HFFc6 (cell line): ENCODE data around the gene SLC9A5. TPM values are rescaled to one million over a fixed set of nuclear protein-coding genes. Genes with fewer than 3 reads are reported as not detected.

Experiments
- DNase-seq: peaks from one replicate; pipeline ENCODE4 v3.0.0-alpha.2; 2018
- H3K27ac Mint-ChIP-seq: 2 replicates; pipeline ENCODE4 v1.8.0; 2020; ENCODE audit warnings: mild to moderate bottlenecking, mixed read lengths
- H3K27me3 Mint-ChIP-seq: 2 replicates; pipeline ENCODE4 v1.8.0; 2021; ENCODE audit warnings: mild to moderate bottlenecking, moderate library complexity, mixed read lengths; ENCODE audit not compliant: insufficient read depth
- H3K36me3 Mint-ChIP-seq: 2 replicates; pipeline ENCODE4 v1.8.0; 2021; ENCODE audit warnings: low read depth, mixed read lengths
- H3K4me1 Mint-ChIP-seq: 2 replicates; pipeline ENCODE4 v1.8.0; 2020; ENCODE audit warnings: low read depth, mixed read lengths
- H3K4me3 Mint-ChIP-seq: 2 replicates; pipeline ENCODE4 v1.8.0; 2020; ENCODE audit warnings: mild to moderate bottlenecking, moderate library complexity, mixed read lengths
- H3K9me3 Mint-ChIP-seq: 2 replicates; pipeline ENCODE4 v1.8.0; 2020; ENCODE audit warnings: mild to moderate bottlenecking, mixed read lengths
- CTCF ChIP-seq: fragments of 200-600 bp; sonication (generic); IDR thresholded peaks from 2 replicates; pipeline ENCODE4 v1.5.0; 2021; ENCODE audit warnings: antibody characterized with exemption, mild to moderate bottlenecking
- total RNA-seq, 6 experiments: library from RNA; stranded (reverse); fragmentation: NEBNext Ultra II Directional; extraction: Animal tissue kit (Norgen Biotek cat#: 25700); gene quantifications; 2 replicates in 1 of 6; 3 replicates in 5 of 6; pipeline ENCODE4 v1.2.3, GENCODE V29; 2021

Gene SLC9A5
- total RNA-seq, 6 experiments from 2014 or later: 3.3 to 4.2 (median 3.7) TPM

- peaks cover 27% of the 10 kb centered on the region for H3K4me1 Mint-ChIP-seq
- H3K27me3 Mint-ChIP-seq: no peaks in the 10 kb centered on the region
- H3K27ac Mint-ChIP-seq: peak overlapping the region; percentile 99
- H3K4me3 Mint-ChIP-seq: peak overlapping the region; percentile 86
- TF ChIP-seq CTCF: no peak
- no peaks in the 10 kb centered on the region for H3K9me3 Mint-ChIP-seq
- 0 out of 2 replicates have a peak, but pooled peaks cover under 1% of the 10 kb centered on the region for H3K36me3 Mint-ChIP-seq
- DNase-seq: peak; percentile 98
These were observed 28.7 kb downstream of the SLC9A5 start for GRCh38 chr16:67277294-67277998.

- no peaks in the 10 kb centered on the region for H3K9me3 Mint-ChIP-seq
- peak overlapping the region; percentile 86 for H3K4me3 Mint-ChIP-seq
- peaks cover 1% of the 10 kb centered on the region; the same call in 1 of the 2 replicates for H3K27me3 Mint-ChIP-seq
- H3K36me3 Mint-ChIP-seq: peaks cover 8% of the 10 kb centered on the region
- peak; percentile 75 for DNase-seq
- H3K27ac Mint-ChIP-seq: peak overlapping the region; percentile 99
- no peak for TF ChIP-seq CTCF
- peaks cover 33% of the 10 kb centered on the region for H3K4me1 Mint-ChIP-seq
These were observed 29.4 kb downstream of the SLC9A5 start for GRCh38 chr16:67277999-67278772.

- no peak for TF ChIP-seq CTCF
- no peak for DNase-seq
- Mint-ChIP-seq H3K27me3 (peaks cover 4% of the 10 kb centered on the region; the same call in 1 of the 2 replicates), H3K36me3 (peaks cover 13% of the 10 kb centered on the region), H3K4me1 (peaks cover 39% of the 10 kb centered on the region), H3K4me3 (peak overlapping the region; percentile 86), H3K9me3 (no peaks in the 10 kb centered on the region), H3K27ac (peak overlapping the region; percentile 99)
These were observed 30.1 kb downstream of the SLC9A5 start for GRCh38 chr16:67278773-67279295.

- no peaks in the 10 kb centered on the region for H3K9me3 Mint-ChIP-seq
- peaks cover 39% of the 10 kb centered on the region for H3K4me1 Mint-ChIP-seq
- H3K27me3 Mint-ChIP-seq: peaks cover 4% of the 10 kb centered on the region; the same call in 1 of the 2 replicates
- H3K27ac Mint-ChIP-seq: peak within 1 kb of the TSS; percentile 99
- TF ChIP-seq CTCF: peak; percentile 78
- peak; percentile 36 for DNase-seq
- peak within 1 kb of the TSS; percentile 86 for H3K4me3 Mint-ChIP-seq
- H3K36me3 Mint-ChIP-seq: peaks cover 13% of the 10 kb centered on the region
These were observed 30.7 kb downstream of the SLC9A5 start, which contains the start of gene PLEKHG4 for GRCh38 chr16:67279296-67280089. TSS of gene PLEKHG4 (plus strand) at chr16:67279532. CDS start at chr16:67280045, 513 bp downstream.
